Left cardiac atrium (tissue), 4 donors: ENCODE measurements around the gene PTBP1. TPM values are rescaled to one million over a fixed set of nuclear protein-coding genes. Genes with fewer than 3 reads are reported as not detected.
"Not testable (repeated sequence)": the region's sequence is repeated elsewhere in the genome, so short reads cannot be mapped to it uniquely, and the experiment has no call there.

ENCODE experiments used
- ATAC-seq, 2 donors: fragments of 200-7000 bp; cut with Tn5 transposase; one replicate each; pipeline ENCODE4 v1.9.1; 2020; ENCODE audit warnings: mild to moderate bottlenecking in 2 of 2, moderate library complexity in 2 of 2
- DNase-seq: peaks from one replicate; pipeline ENCODE4 v3.0.0-alpha.2; 2020
- intact Hi-C, 2 donors: fragments of 100-400 bp; cut with DNase I; formaldehyde crosslinking; loops; one replicate each; pipeline versions ENCODE4 v1.14.1 to v1.15.1; 2022 to 2023
- total RNA-seq, 2 donors: library from RNA; stranded (reverse); fragmentation: NEBNext Ultra II Directional; extraction: Animal tissue kit (Norgen Biotek cat#: 25700); gene quantifications; one replicate each; pipeline ENCODE4 v1.2.1, GENCODE V29; 2021
- donor health status: DM: no; HTN: yes; CAD: no.
- donor health status: DM: no; HTN: yes; CAD: no; lungs with severe emphysema.
- donor health status: DM: yes; HTN: yes; CAD: no.
- donor health status: Dilated cardiomyopathy.

Gene PTBP1
- total RNA-seq, 2 donors from 2014 or later, result 90.1 to 131 TPM

GRCh38 chr19:815775-816499, 18.7 kb downstream of the PTBP1 start:
- intact Hi-C loops, result no loop called here
- no peak for DNase-seq
- ATAC-seq, result no peak

GRCh38 chr19:816500-816857, 19.2 kb downstream of the PTBP1 start:
- intact Hi-C loops, result no loop called here
- no peak for ATAC-seq

GRCh38 chr19:820212-820611, 23.0 kb downstream of the PTBP1 start:
- DNase-seq, ATAC-seq, intact Hi-C loops: not testable (repeated sequence)

More at GRCh38 chr19:816500-816857, 19.2 kb downstream of the PTBP1 start:
- no peak for DNase-seq

- peak; percentile 22 for DNase-seq
- peak in 1 of 2 donors; percentile 10 for ATAC-seq
- intact Hi-C loops, result no loop called here
Observed at GRCh38 chr19:821231-821824, 24.1 kb downstream of the PTBP1 start.

GRCh38 chr19:821825-822503, 24.7 kb downstream of the PTBP1 start, which contains the start of gene PLPPR3:
Gene PLPPR3, minus strand, starts transcription at chr19:821955. Its CDS starts 396 bp downstream, at chr19:821559.
- ATAC-seq (peak in 1 of 2 donors; percentile 15), DNase-seq (no peak)
- intact Hi-C loops, result no loop called here

GRCh38 chr19:823565-824121, 26.4 kb downstream of the PTBP1 start:
- DNase-seq, result no peak
- no peak for ATAC-seq
- intact Hi-C loops, result no loop called here

- DNase-seq (no peak), ATAC-seq (peak; percentile 8 to 17)
- intact Hi-C loops, result no loop called here
Observed at GRCh38 chr19:824885-825284, 27.6 kb downstream of the PTBP1 start.

- no peak for ATAC-seq
- intact Hi-C loops, result no loop called here
- DNase-seq, result no peak
Observed at GRCh38 chr19:825897-826644, 28.8 kb downstream of the PTBP1 start.

GRCh38 chr19:827314-827709, 30.1 kb downstream of the PTBP1 start:
- intact Hi-C loops, result no loop called here
- ATAC-seq (no peak), DNase-seq (no peak)

GRCh38 chr19:827710-828321, 30.6 kb downstream of the PTBP1 start, which contains the start of gene AZU1:
Gene AZU1, plus strand, starts transcription at chr19:827837. Its CDS starts 10 bp downstream, at chr19:827847.
- ATAC-seq (peak in 1 of 2 donors; percentile 17), DNase-seq (no peak)
- intact Hi-C loops, result no loop called here

GRCh38 chr19:829129-829758, 32.0 kb downstream of the PTBP1 start:
- ATAC-seq (no peak), DNase-seq (no peak)
- intact Hi-C loops, result no loop called here

GRCh38 chr19:831407-832369, 34.4 kb downstream of the PTBP1 start:
- intact Hi-C loops, result no loop called here
- DNase-seq (no peak), ATAC-seq (no peak)

GRCh38 chr19:834216-834615, 37.0 kb downstream of the PTBP1 start:
- intact Hi-C loops, result no loop called here
- ATAC-seq (no peak), DNase-seq (no peak)

GRCh38 chr19:835210-835810, 38.1 kb downstream of the PTBP1 start:
- intact Hi-C loops, result no loop called here
- ATAC-seq (peak in 1 of 2 donors; percentile 60), DNase-seq (no peak)

GRCh38 chr19:840519-841206, 43.4 kb downstream of the PTBP1 start, which contains the start of gene PRTN3:
Gene PRTN3, plus strand, starts transcription at chr19:840999. Its CDS starts 10 bp downstream, at chr19:841009.
- intact Hi-C loops, result loop anchor here in 1 of 2 donors (10.0 kb wide), 1 partner anchor 76 kb away; no protein-coding TSS in a partner anchor
- no peak for DNase-seq
- ATAC-seq, result peak in 1 of 2 donors; percentile 6

- ATAC-seq, result not testable (repeated sequence)
- intact Hi-C loops, result loop anchor here in 1 of 2 donors (10.0 kb wide), 1 partner anchor 78 kb away; no protein-coding TSS in a partner anchor
Observed at GRCh38 chr19:842802-843179, 45.5 kb downstream of the PTBP1 start.

More at GRCh38 chr19:842802-843179, 45.5 kb downstream of the PTBP1 start:
- not testable (repeated sequence) for DNase-seq
